HG02759 (cell line): ENCODE measurements around the gene HPX.
"Not testable (repeated sequence)": the region's sequence is repeated elsewhere in the genome, so short reads cannot be mapped to it uniquely, and the experiment has no call there.

ENCODE experiments used
- ATAC-seq: cut with Tn5 transposase; IDR thresholded peaks from one replicate; pipeline ENCODE4 v1.9.1; 2021; ENCODE audit warnings: mild to moderate bottlenecking, moderate library complexity; ENCODE audit not compliant: unreplicated experiment

HPX gene

DNA sequence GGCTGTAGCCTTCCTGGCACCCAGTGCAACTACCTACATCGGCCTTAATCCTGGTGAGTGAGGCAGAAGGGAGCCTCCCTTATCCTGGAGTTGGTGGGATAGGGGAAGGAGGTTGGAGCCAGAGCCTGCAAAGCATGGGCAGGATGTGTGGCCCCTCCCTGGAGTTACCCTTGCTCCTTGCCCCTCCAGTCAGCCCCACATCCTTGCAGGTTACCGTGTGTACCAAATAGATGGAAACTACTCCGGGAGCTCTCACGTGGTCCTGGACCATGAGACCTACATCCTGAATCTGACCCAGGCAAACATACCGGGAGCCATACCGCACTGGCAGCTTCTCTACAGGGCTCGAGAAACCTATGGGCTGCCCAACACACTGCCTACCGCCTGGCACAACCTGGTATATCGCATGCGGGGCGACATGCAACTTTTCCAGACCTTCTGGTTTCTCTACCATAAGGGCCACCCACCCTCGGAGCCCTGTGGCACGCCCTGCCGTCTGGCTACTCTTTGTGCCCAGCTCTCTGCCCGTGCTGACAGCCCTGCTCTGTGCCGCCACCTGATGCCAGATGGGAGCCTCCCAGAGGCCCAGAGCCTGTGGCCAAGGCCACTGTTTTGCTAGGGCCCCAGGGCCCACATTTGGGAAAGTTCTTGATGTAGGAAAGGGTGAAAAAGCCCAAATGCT lies 46.7 kb downstream of the HPX start:
- no peak for ATAC-seq

DNA sequence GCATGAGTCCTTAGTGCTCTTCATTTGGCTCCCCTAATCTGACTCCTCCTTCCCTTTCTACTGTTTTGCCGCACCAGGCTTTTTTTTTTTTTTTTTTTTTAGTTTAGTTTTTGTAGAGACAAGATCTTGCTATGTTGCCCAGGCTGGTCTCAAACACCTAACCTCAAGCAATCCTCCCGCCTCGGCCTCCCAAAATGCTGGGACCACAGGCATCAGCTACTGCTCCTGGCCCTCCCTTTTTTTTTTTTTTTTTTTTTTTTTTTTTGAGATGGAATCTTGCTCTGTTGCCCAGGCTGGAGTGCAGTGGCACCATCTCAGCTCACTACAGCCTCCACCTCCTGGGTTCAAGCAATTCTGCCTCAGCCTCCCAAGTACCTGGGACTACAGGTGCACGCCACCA lies 48.5 kb downstream of the HPX start:
- ATAC-seq: not testable (repeated sequence)

DNA sequence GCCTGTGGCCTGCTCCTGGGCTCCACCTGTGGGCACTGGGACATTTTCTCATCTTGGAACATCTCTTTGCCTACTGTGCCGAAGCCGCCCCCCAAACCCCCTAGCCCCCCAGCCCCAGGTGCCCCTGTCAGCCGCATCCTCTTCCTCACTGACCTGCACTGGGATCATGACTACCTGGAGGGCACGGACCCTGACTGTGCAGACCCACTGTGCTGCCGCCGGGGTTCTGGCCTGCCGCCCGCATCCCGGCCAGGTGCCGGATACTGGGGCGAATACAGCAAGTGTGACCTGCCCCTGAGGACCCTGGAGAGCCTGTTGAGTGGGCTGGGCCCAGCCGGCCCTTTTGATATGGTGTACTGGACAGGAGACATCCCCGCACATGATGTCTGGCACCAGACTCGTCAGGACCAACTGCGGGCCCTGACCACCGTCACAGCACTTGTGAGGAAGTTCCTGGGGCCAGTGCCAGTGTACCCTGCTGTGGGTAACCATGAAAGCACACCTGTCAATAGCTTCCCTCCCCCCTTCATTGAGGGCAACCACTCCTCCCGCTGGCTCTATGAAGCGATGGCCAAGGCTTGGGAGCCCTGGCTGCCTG lies 49.2 kb downstream of the HPX start:
- ATAC-seq: no peak

DNA sequence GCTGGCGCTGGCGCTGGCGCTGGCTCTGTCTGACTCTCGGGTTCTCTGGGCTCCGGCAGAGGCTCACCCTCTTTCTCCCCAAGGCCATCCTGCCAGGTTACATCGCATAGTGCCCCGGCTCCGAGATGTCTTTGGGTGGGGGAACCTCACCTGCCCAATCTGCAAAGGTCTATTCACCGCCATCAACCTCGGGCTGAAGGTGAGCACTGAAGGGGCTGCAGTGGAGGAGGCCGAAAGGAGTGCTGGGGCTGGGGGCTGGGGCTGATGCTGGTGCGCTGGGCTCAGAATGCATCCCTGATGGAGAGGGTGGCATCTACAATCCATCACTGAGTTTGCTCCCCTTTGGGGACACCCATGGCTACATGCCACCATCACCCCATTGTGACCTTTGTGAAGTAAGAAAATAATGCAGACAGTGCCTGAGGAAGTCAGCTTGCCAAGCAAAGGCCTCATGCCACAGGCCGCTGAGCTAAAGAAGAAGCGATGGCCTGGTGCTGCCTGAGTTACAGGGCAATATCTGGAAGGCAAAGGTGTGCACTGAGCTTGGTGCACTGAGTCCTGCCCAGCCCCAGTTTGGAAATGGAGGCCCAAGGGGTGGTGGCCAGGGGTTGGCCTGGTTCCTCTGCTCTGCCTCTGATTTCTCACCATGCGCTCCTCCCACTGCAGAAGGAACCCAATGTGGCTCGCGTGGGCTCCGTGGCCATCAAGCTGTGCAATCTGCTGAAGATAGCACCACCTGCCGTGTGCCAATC lies 49.9 kb downstream of the HPX start:
- no peak for ATAC-seq

DNA sequence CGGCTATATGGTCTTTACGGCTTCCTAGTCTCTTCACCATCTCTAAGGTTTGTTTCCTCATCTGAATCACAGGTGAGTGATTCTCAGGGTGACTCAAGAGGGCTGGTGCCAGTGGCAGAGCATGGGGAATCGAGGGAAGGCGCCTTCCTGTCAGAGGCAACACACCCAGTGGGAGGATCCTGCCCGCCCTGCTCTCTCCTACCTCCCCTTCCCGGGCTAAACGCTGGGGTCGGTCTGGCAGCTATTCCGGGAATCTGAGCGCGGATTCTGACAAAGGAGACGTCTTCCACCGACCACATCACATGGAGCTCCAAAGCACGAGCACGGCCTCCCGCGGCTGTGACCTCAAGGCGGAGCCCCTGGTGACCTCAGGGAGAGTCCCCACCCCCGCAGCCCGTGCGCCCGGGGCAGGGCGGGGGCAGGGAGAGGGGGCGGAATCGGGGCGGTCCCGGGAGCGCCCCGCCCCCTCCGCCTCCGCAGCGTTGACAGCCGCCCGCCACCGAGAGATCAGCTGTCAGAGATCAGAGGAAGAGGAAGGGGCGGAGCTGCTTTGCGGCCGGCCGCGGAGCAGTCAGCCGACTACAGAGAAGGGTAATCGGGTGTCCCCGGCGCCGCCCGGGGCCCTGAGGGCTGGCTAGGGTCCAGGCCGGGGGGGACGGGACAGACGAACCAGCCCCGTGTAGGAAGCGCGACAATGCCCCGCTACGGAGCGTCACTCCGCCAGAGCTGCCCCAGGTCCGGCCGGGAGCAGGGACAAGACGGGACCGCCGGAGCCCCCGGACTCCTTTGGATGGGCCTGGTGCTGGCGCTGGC lies 50.7 kb downstream of the HPX start, which contains the start of gene SMPD1:
Gene SMPD1 (plus strand): TSS at position 570 of the 813 bp plus-strand sequence. CDS start 125 bp downstream, at position 695.
- ATAC-seq: peak; percentile 97

DNA sequence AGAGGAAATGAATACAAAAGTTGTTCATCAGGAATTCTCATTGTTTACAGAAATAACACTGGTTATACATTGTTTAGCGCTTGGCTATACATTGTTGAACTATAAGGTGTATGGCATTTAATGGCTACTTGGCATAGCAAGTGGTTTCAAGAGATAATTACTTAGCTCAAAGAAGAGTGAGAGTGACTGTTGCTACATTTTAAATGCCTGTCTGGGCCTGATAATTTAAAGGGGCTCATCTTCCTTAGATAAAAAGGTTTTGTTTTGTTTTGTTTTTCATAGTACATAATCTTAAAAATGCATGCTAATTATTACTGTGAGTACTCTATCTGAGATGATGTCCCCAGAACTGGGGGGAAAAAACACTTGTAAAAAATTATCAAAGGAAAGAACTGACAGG lies 52.0 kb downstream of the HPX start:
- no peak for ATAC-seq

DNA sequence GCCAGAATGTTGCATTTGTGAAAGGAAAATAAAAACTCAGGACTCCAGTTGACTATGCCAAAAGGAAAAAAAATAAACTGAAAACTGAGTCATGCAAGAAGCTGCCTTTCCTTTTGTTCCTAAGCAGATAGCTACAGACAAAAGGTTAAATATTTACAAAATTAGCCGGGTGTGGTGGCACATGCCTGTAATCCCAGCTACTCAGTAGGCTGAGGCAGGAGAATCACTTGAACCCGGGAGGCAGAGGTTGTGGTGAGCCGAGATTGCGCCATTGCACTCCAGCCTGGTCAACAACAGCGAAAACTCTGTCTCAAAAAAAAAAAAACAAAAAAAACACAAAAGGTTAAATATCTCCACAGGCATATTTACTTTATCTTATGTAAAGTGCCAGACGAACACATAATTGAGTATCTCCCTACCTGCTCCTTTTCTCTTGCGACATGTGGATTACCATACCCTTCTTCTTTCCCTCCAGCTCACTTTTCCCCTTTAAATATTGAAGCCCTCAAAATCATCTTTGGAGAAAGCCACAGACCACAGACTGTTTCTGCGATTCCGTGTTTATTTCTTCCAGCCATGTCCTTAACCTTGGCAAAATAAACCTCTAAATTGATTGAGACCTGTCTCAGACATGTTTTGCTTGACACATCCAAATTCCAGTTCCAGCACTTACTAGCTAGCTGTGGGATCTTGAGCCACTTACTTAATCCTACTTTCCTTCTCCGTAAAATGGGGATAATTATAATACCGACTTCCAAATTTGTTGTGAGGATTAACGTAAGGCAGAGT lies 52.8 kb downstream of the HPX start:
- no peak for ATAC-seq

DNA sequence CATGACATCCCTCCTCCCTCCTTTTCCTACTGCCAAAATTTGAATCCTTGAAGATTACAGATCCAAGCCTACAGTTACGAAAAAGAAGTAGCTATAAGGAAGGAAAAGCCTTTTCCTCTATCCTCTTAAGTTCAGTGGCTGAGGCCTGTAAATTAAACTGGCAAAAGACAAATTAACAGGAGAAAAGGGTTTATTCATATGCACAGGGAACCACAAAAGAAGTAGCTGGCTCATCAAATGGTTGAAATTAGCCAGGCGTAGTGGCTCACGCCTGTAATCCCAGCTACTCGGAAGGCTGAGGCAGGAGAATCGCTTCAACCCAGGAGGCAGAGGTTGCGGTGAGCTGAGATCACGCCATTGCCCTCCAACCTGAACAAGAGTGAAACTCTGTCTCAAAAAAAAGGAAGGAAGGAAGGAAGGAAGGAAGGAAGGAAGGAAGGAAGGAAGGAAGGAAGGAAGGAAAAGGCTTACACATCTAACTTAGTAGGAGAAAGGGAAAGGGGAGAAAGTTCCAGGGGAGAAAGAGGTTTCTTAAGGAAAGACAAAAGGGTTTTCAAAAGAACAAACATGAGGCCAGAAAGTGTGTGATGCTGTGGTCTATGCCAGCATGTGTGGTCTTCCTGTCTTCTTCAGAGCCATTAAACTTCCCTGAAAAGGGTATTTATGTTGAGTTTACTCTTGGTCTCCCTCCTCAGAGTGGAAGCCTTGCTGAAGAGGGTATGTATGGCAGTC lies 55.6 kb downstream of the HPX start:
- no peak for ATAC-seq
